A673 (cell line): Measurements from ENCODE around the gene PRKAA2. TPM values are rescaled to one million over a fixed set of nuclear protein-coding genes. Genes with fewer than 3 reads are reported as not detected.

Experiments used
- BruUV-seq: library from RNA; stranded (reverse); fragments of 400-500 nt; replicated peaks from 2 replicates; lab custom pipeline; 2021; lab: Mats Ljungman, UMichigan
- CTCF ChIA-PET: fragments of 300-600 bp; sonication (Branson Sonifier 250); formaldehyde crosslinking; loops from one replicate; lab custom pipeline; 2022; ENCODE audit warnings: antibody characterized with exemption; lab: Charles Lee
- POLR2A ChIA-PET: fragments of 300-600 bp; sonication (Branson Sonifier 250); formaldehyde crosslinking; loops from one replicate; lab custom pipeline; 2022; ENCODE audit warnings: antibody characterized with exemption; ENCODE audit not compliant: low non-redundant PET; lab: Charles Lee
- DNase-seq: peaks from one replicate; pipeline ENCODE4 v3.0.0-alpha.2; 2015; ENCODE audit warnings: low spot score
- H3K27ac ChIP-seq: fragments of 200-600 bp; sonication (generic); 2 replicates; pipeline ENCODE4 v1.5.1; 2016; ENCODE audit warnings: mixed run types, low read depth, mild to moderate bottlenecking, mixed read lengths, antibody characterized with exemption, low read length; ENCODE audit not compliant: poor library complexity, severe bottlenecking
- H3K27me3 ChIP-seq: fragments of 200-600 bp; sonication (generic); replicated peaks from 2 replicates; pipeline ENCODE4 v1.6.1; 2017; ENCODE audit warnings: mixed run types, low read depth, mild to moderate bottlenecking, mixed read lengths, antibody characterized with exemption, low read length; ENCODE audit not compliant: insufficient read depth, poor library complexity
- H3K36me3 ChIP-seq: fragments of 200-600 bp; sonication (generic); 2 replicates; pipeline ENCODE4 v1.6.1; 2016; ENCODE audit warnings: mixed run types, mild to moderate bottlenecking, mixed read lengths, antibody characterized with exemption, low read length; ENCODE audit not compliant: insufficient read depth, poor library complexity, severe bottlenecking
- H3K4me1 ChIP-seq: fragments of 200-600 bp; sonication (generic); 2 replicates; pipeline ENCODE4 v1.6.1; 2017; ENCODE audit warnings: mixed run types, mild to moderate bottlenecking, mixed read lengths, antibody characterized with exemption, low read length; ENCODE audit not compliant: insufficient read depth, poor library complexity, severe bottlenecking
- H3K4me3 ChIP-seq: fragments of 200-600 bp; sonication (generic); 2 replicates; pipeline ENCODE4 v1.5.1; 2016; ENCODE audit warnings: low read depth, mixed run types, mild to moderate bottlenecking, mixed read lengths, low read length; ENCODE audit not compliant: poor library complexity, severe bottlenecking
- H3K9me3 ChIP-seq: fragments of 200-600 bp; sonication (generic); 2 replicates; pipeline ENCODE4 v1.6.1; 2016; ENCODE audit warnings: mixed run types, low read depth, mild to moderate bottlenecking, mixed read lengths, antibody characterized with exemption, low read length; ENCODE audit not compliant: poor library complexity, severe bottlenecking
- EZH2 ChIP-seq: fragments of 200-600 bp; sonication (generic); IDR thresholded peaks from 2 replicates; pipeline ENCODE4 v1.6.1; 2017; ENCODE audit warnings: borderline replicate concordance, low read depth, mild to moderate bottlenecking, mixed read lengths, antibody characterized with exemption, low read length; ENCODE audit not compliant: poor library complexity, severe bottlenecking
- intact Hi-C: fragments of 100-400 bp; cut with micrococcal nuclease; formaldehyde crosslinking; loops from one replicate; pipeline ENCODE4 v1.10.0; 2022; ENCODE audit not compliant: unreplicated experiment
- total RNA-seq: library from RNA; stranded (reverse); gene quantifications from 2 replicates; pipeline ENCODE4 v1.2.3, GENCODE V29; 2021
- TF ChIP-seq, protein P1 (sequence below): fragments of 300-800, 200-600 bp; sonication (generic); conservative IDR thresholded peaks from 2 replicates; pipeline ENCODE4 v1.5.1; 2017; ENCODE audit warnings: low read depth, mild to moderate bottlenecking, antibody characterized with exemption, low read length, moderate library complexity, mixed read lengths

PRKAA2 gene
- total RNA-seq, 1 experiment from 2014 or later, result 0.11 TPM

- Histone ChIP-seq H3K27ac (no peak overlapping the region), H3K27me3 (peaks cover 19% of the 10 kb centered on the region), H3K9me3 (no peaks in the 10 kb centered on the region), H3K4me3 (no peak overlapping the region), H3K4me1 (no peaks in the 10 kb centered on the region), H3K36me3 (no peaks in the 10 kb centered on the region)
- intact Hi-C loops, result loop anchor here (5.0 to 10.0 kb wide), 2 partner anchors 1223 to 1330 kb away; no protein-coding TSS in a partner anchor
- TF ChIP-seq, protein P1, sequence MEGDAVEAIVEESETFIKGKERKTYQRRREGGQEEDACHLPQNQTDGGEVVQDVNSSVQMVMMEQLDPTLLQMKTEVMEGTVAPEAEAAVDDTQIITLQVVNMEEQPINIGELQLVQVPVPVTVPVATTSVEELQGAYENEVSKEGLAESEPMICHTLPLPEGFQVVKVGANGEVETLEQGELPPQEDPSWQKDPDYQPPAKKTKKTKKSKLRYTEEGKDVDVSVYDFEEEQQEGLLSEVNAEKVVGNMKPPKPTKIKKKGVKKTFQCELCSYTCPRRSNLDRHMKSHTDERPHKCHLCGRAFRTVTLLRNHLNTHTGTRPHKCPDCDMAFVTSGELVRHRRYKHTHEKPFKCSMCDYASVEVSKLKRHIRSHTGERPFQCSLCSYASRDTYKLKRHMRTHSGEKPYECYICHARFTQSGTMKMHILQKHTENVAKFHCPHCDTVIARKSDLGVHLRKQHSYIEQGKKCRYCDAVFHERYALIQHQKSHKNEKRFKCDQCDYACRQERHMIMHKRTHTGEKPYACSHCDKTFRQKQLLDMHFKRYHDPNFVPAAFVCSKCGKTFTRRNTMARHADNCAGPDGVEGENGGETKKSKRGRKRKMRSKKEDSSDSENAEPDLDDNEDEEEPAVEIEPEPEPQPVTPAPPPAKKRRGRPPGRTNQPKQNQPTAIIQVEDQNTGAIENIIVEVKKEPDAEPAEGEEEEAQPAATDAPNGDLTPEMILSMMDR, result no peak
- TF ChIP-seq EZH2, result no peak
- ChIA-PET CTCF (no interaction called here), POLR2A (no interaction called here)
- BruUV-seq, result no TSS peak
- DNase-seq, result no peak
Observed at GRCh38 chr1:56707379-56707778, 62.3 kb downstream of the PRKAA2 start.

GRCh38 chr1:56709269-56709880, 64.3 kb downstream of the PRKAA2 start:
- H3K36me3 ChIP-seq, result no peaks in the 10 kb centered on the region
- H3K9me3 ChIP-seq, result no peaks in the 10 kb centered on the region
- POLR2A ChIA-PET, result no interaction called here
- intact Hi-C loops, result loop anchor here (1.0 to 10.0 kb wide), 3 partner anchors 1225 to 1425 kb away; no protein-coding TSS in a partner anchor
- H3K4me1 ChIP-seq, result no peaks in the 10 kb centered on the region
- BruUV-seq, result no TSS peak
- peak; percentile 68 for DNase-seq
- CTCF ChIA-PET, result no interaction called here
- no peak overlapping the region for H3K4me3 ChIP-seq
- no peak overlapping the region for H3K27ac ChIP-seq
- TF ChIP-seq EZH2, result no peak
- TF ChIP-seq, protein P1, result peak; percentile 69
- H3K27me3 ChIP-seq, result peaks cover 19% of the 10 kb centered on the region

GRCh38 chr1:56709995-56710394, 64.9 kb downstream of the PRKAA2 start:
- ChIA-PET POLR2A (no interaction called here), CTCF (no interaction called here)
- H3K27me3 ChIP-seq, result peaks cover 19% of the 10 kb centered on the region
- no peaks in the 10 kb centered on the region for H3K9me3 ChIP-seq
- no peak overlapping the region for H3K4me3 ChIP-seq
- no peak overlapping the region for H3K27ac ChIP-seq
- DNase-seq, result no peak
- no peaks in the 10 kb centered on the region for H3K4me1 ChIP-seq
- TF ChIP-seq, protein P1, result no peak
- no peak for TF ChIP-seq EZH2
- no TSS peak for BruUV-seq
- no peaks in the 10 kb centered on the region for H3K36me3 ChIP-seq
- intact Hi-C loops, result loop anchor here (1.0 to 10.0 kb wide), 3 partner anchors 1225 to 1426 kb away; no protein-coding TSS in a partner anchor
